ENCODE measurements around the gene ZNHIT6. TPM values are rescaled to one million over a fixed set of nuclear protein-coding genes. Genes with fewer than 3 reads are reported as not detected.

ZNHIT6 gene
- total RNA-seq, 1 experiment from 2014 or later: 56.2 TPM

DNA sequence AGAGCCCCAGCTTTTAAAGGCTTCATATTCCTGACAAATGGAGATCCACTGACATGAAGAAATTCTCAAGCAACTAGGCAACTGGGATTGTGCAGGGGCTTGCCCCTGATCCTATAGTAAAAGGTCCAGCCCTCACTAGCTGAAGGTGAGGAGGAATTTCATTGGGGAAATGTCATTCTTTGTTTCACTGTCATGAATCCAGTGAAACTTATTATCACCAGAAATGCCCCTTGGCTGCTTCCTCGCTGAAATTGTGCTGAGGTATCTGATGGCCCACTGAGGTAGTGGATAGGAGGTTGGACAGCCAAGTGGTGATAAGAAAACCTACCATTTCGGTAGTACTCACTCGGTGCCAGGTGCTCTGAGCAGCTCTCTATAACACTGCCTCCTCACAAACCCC lies 91.5 kb downstream of the ZNHIT6 start:
- H3K4me3 ChIP-seq (ENCODE audit: low read depth in 2 of 2, low read length in 2 of 2): no peak overlapping the region
- H3K27me3 ChIP-seq (ENCODE audit: control insufficient read depth, insufficient read depth, low read length): no peaks in the 10 kb centered on the region
- H3K4me1 ChIP-seq (ENCODE audit: control insufficient read depth, insufficient read depth, low read length): peaks cover 22% of the 10 kb centered on the region
- peaks cover 20% of the 10 kb centered on the region for H3K9me3 ChIP-seq (ENCODE audit: control insufficient read depth, insufficient read depth, low read depth, low read length)
- H3K27ac ChIP-seq (ENCODE audit: low read length): peak overlapping the region; percentile 70
- TF ChIP-seq, protein P1, sequence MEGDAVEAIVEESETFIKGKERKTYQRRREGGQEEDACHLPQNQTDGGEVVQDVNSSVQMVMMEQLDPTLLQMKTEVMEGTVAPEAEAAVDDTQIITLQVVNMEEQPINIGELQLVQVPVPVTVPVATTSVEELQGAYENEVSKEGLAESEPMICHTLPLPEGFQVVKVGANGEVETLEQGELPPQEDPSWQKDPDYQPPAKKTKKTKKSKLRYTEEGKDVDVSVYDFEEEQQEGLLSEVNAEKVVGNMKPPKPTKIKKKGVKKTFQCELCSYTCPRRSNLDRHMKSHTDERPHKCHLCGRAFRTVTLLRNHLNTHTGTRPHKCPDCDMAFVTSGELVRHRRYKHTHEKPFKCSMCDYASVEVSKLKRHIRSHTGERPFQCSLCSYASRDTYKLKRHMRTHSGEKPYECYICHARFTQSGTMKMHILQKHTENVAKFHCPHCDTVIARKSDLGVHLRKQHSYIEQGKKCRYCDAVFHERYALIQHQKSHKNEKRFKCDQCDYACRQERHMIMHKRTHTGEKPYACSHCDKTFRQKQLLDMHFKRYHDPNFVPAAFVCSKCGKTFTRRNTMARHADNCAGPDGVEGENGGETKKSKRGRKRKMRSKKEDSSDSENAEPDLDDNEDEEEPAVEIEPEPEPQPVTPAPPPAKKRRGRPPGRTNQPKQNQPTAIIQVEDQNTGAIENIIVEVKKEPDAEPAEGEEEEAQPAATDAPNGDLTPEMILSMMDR (IDR thresholded peaks at IDR 0.05): no peak
- no peak for TF ChIP-seq POLR2AphosphoS5 (IDR thresholded peaks at IDR 0.05; ENCODE audit: low read depth, low read length)
- no peak for TF ChIP-seq TCF7L2 (IDR thresholded peaks at IDR 0.05; ENCODE audit: low read depth, low read length)
- TF ChIP-seq, protein P2, sequence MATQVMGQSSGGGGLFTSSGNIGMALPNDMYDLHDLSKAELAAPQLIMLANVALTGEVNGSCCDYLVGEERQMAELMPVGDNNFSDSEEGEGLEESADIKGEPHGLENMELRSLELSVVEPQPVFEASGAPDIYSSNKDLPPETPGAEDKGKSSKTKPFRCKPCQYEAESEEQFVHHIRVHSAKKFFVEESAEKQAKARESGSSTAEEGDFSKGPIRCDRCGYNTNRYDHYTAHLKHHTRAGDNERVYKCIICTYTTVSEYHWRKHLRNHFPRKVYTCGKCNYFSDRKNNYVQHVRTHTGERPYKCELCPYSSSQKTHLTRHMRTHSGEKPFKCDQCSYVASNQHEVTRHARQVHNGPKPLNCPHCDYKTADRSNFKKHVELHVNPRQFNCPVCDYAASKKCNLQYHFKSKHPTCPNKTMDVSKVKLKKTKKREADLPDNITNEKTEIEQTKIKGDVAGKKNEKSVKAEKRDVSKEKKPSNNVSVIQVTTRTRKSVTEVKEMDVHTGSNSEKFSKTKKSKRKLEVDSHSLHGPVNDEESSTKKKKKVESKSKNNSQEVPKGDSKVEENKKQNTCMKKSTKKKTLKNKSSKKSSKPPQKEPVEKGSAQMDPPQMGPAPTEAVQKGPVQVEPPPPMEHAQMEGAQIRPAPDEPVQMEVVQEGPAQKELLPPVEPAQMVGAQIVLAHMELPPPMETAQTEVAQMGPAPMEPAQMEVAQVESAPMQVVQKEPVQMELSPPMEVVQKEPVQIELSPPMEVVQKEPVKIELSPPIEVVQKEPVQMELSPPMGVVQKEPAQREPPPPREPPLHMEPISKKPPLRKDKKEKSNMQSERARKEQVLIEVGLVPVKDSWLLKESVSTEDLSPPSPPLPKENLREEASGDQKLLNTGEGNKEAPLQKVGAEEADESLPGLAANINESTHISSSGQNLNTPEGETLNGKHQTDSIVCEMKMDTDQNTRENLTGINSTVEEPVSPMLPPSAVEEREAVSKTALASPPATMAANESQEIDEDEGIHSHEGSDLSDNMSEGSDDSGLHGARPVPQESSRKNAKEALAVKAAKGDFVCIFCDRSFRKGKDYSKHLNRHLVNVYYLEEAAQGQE (IDR thresholded peaks at IDR 0.05; ENCODE audit: insufficient read depth in 1 of 2, low read depth in 2 of 2, low read length in 1 of 2): no peak
- no peak for TF ChIP-seq SIN3A (IDR thresholded peaks at IDR 0.05; ENCODE audit: borderline replicate concordance, insufficient read depth, low read depth, low read length)
- DNase-seq (ENCODE audit: low read depth, low spot score): no peak
- ChIA-PET POLR2A (no interaction called here), CTCF (no interaction called here)
- ATAC-seq: no peak
- no peaks in the 10 kb centered on the region for H3K36me3 ChIP-seq (ENCODE audit: control insufficient read depth, insufficient read depth, low read length)
- intact Hi-C loops (cut with micrococcal nuclease; ENCODE audit: unreplicated experiment): no loop called here
- in situ Hi-C loops (cut with HindIII; ENCODE audit: low pct_unique_long_range_greater_than_20kb, low sequenced_read_pairs): no loop called here
- BruUV-seq (replicated peaks): no TSS peak

DNA sequence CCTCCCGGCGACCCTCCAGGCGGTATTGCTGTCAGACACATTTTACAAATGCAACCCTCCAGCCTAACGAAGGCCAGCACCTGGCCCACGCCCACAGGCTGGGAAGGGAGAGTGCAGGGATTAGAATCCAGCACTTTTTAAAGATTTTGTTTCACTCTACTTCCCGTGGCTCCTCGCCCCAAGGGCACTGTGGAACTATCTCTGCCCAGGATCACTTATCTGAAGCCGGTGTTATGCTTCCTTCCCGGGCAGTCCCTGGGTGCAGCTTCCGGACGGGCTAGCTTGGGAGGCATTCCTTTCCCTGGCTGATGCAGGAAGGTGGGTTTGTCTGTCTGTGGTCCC lies 91.9 kb downstream of the ZNHIT6 start:
- no peak for ATAC-seq
- H3K4me3 ChIP-seq (ENCODE audit: low read depth in 2 of 2, low read length in 2 of 2): no peak overlapping the region
- in situ Hi-C loops (cut with HindIII; ENCODE audit: low pct_unique_long_range_greater_than_20kb, low sequenced_read_pairs) (no loop called here), intact Hi-C loops (cut with micrococcal nuclease; ENCODE audit: unreplicated experiment) (no loop called here)
- ChIA-PET POLR2A (no interaction called here), CTCF (no interaction called here)
- H3K27ac ChIP-seq (ENCODE audit: low read length): peak overlapping the region; percentile 70; the same call in 1 of the 2 replicates
- H3K9me3 ChIP-seq (ENCODE audit: control insufficient read depth, insufficient read depth, low read depth, low read length): peaks cover 16% of the 10 kb centered on the region
- no peak for DNase-seq (ENCODE audit: low read depth, low spot score)
- H3K4me1 ChIP-seq (ENCODE audit: control insufficient read depth, insufficient read depth, low read length): peaks cover 26% of the 10 kb centered on the region
- no TSS peak for BruUV-seq (replicated peaks)
- no peak for TF ChIP-seq SIN3A (IDR thresholded peaks at IDR 0.05; ENCODE audit: borderline replicate concordance, insufficient read depth, low read depth, low read length)
- no peak for TF ChIP-seq TCF7L2 (IDR thresholded peaks at IDR 0.05; ENCODE audit: low read depth, low read length)
- H3K27me3 ChIP-seq (ENCODE audit: control insufficient read depth, insufficient read depth, low read length): no peaks in the 10 kb centered on the region
- no peaks in the 10 kb centered on the region for H3K36me3 ChIP-seq (ENCODE audit: control insufficient read depth, insufficient read depth, low read length)

DNA sequence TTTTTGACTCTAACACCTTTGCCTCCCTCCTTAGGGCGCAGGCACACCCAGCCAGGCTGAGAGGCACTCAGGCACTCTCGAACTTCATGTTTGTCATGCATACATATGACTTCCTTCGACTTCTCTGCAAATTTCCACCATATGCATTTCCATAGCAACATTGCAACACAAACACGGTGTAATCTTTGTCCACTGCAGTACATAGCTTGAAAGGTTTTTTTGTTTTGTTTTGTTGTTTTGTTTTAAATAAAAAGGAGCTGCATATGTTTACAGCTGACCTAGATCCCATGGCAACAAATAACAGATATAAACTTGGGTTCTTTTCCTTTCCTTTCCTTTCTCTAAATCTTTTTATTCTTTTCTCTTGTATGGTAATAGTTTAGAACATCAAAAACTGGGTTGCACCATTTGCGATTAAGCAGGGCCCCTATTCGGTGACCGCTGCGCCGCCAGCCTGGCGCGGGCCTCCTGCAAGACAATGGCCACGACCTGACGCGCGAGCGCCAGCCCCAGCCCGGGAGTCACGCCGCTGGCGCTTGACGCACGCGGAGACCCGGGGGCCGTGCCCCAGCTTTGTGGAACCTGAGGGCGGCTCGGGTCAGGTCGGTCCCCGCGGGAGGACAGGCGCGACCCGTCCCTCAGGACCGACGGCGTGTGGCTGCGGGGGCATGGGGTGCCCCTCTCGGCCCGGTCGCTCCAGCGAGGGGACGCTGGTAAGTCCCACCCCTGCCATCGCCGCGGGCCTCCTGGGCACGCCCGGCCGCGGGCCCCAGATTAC lies 92.5 kb downstream of the ZNHIT6 start:
- POLR2A ChIA-PET: interaction anchor here (0.6 to 0.7 kb wide), 3 partner anchors 10 to 278 kb away, joined by 3 read pairs; no protein-coding TSS in a partner anchor
- CTCF ChIA-PET: interaction anchor here (0.9 kb wide), 1 partner anchor 81 kb away, joined by 3 read pairs; no protein-coding TSS in a partner anchor
- BruUV-seq (replicated peaks): no TSS peak
- intact Hi-C loops (cut with micrococcal nuclease; ENCODE audit: unreplicated experiment): no loop called here
- peaks cover 11% of the 10 kb centered on the region for H3K9me3 ChIP-seq (ENCODE audit: control insufficient read depth, insufficient read depth, low read depth, low read length)
- H3K4me3 ChIP-seq (ENCODE audit: low read depth in 2 of 2, low read length in 2 of 2): no peak overlapping the region
- in situ Hi-C loops (cut with HindIII; ENCODE audit: low pct_unique_long_range_greater_than_20kb, low sequenced_read_pairs): no loop called here
- DNase-seq (ENCODE audit: low read depth, low spot score): no peak
- TF ChIP-seq SIN3A (IDR thresholded peaks at IDR 0.05; ENCODE audit: borderline replicate concordance, insufficient read depth, low read depth, low read length) (no peak), POLR2AphosphoS5 (IDR thresholded peaks at IDR 0.05; ENCODE audit: low read depth, low read length) (no peak), TCF7L2 (IDR thresholded peaks at IDR 0.05; ENCODE audit: low read depth, low read length) (no peak)
- TF ChIP-seq, protein P1 (IDR thresholded peaks at IDR 0.05): no peak
- TF ChIP-seq, protein P2 (IDR thresholded peaks at IDR 0.05; ENCODE audit: insufficient read depth in 1 of 2, low read depth in 2 of 2, low read length in 1 of 2): no peak
- H3K4me1 ChIP-seq (ENCODE audit: control insufficient read depth, insufficient read depth, low read length): peaks cover 27% of the 10 kb centered on the region
- no peaks in the 10 kb centered on the region for H3K27me3 ChIP-seq (ENCODE audit: control insufficient read depth, insufficient read depth, low read length)
- no peak for ATAC-seq
- H3K36me3 ChIP-seq (ENCODE audit: control insufficient read depth, insufficient read depth, low read length): no peaks in the 10 kb centered on the region
- peak overlapping the region; percentile 0; the same call in 1 of the 2 replicates for H3K27ac ChIP-seq (ENCODE audit: low read length)
